Epithelial cell of prostate (primary cell): ENCODE measurements around the gene LGALS12.
"Not testable (repeated sequence)": the region's sequence is repeated elsewhere in the genome, so short reads cannot be mapped to it uniquely, and the experiment has no call there.

Source experiments
- DNase-seq: peaks from one replicate; pipeline ENCODE4 v3.0.0-alpha.2; 2011; ENCODE audit warnings: low read depth, low spot score
- H3K27ac ChIP-seq: fragments of 450-650 bp; 2 replicates; pipeline ENCODE4 v1.5.1; 2017; ENCODE audit warnings: mild to moderate bottlenecking

Gene LGALS12

GRCh38 chr11:63503492-63503891 is 2.4 kb upstream of the LGALS12 start:
- DNase-seq: no peak
- H3K27ac ChIP-seq: no peak overlapping the region

DNA sequence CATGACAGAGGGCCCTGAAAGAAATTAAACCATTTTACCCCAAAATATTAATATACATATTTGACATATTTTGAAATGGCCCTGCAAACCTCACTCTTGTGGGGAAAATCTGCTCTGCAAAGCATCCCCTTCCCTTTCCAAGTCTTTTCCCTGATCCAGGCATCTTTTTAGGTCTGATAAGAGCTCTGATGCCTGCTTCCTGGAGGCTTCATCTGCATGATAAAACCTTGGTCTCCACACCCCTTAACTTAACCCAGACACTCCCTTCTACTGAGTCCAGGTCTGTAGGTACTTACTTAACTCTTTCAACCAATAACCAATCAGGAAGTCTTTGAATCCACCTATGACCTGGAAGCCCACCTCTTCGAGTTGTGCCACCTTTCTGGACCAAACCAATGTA is 1.8 kb upstream of the LGALS12 start:
- no peak overlapping the region for H3K27ac ChIP-seq
- DNase-seq: no peak

DNA sequence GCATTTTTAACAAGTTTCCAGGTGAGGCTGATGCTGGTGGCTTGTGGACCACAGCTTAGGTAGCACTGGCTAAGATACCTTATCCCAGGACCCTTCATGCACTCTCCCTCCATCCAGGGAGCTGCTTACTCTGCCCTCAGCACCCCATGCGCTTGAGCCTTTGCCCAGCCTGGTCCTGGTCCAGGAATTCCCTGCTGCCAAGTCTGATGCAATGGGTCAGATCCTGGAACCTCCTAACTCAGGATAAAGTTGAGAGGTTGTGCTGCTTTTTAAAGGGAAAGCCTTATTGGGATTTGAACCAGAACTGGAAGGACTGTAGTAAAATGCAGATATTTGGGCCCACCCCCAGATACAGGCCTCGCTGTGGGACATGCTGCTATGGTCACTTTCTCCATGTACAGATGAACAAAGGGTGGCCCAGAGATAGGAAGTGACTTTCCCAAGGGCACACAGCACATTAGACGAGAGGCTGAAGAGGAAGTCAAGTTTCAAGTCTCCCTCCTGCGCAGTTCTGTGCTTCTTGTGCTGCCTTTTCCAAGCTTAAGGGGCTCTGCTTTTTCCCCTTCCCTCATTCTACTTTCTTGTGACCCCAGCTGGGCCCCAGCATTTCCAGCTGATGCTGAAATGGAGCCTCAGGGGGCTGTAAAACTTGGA is 824 bp upstream of the LGALS12 start:
- no peak for DNase-seq
- no peak overlapping the region for H3K27ac ChIP-seq

GRCh38 chr11:63506876-63507275 is 992 bp downstream of the LGALS12 start:
- DNase-seq: no peak
- no peak overlapping the region for H3K27ac ChIP-seq

DNA sequence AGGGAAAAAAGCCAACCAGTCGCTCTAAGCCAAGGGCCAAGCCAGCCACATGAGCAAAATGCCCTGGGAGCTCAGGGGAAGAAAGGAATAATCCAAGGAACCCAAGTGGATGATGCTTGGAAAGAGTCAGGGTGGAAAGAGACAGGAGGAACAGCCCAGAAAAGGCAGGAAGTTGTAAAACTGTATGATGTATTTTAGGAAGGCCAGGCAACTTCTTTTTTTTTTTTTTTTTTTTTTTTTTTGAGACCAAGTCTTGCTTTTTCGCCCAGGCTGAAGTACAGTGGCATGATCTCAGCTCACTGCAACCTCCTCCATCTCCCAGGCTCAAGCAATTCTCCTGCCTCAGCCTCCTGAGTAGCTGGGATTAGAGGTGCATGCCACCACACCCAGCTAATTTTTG is 1.6 kb downstream of the LGALS12 start:
- no peak overlapping the region for H3K27ac ChIP-seq
- no peak for DNase-seq

DNA sequence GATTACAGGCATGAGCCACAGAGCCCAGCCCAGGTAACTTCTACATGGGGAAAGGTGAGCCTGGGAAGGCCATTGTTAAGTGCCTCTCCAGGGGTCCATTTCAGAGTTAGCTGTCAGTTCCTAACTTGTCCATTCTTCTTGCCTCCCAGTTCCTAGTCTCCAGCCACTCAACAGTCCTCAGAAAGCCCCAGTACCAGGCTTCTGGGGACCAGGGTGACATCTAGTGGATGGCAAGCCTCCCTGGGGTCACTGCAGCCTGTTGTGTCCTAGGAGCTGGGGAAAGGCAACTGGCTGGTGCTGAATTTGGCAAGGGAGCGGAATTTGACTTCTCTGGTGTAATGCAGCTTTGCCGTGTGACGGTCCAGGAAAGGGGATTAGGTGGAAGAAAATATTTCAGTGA is 2.1 kb downstream of the LGALS12 start:
- DNase-seq: no peak

DNA sequence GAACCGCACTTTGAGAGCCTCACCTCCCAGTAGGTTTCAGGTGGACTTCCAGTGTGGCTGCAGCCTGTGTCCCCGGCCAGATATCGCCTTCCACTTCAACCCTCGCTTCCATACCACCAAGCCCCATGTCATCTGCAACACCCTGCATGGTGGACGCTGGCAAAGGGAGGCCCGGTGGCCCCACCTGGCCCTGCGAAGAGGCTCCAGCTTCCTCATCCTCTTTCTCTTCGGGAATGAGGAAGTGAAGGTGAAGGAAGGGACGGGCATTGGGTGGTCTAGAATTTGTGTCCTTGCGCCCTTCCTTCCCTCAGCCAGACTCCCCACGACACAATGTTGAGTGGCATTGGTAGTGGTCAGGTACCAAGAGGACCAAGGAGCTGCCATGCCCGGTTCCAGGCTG is 2.9 kb downstream of the LGALS12 start:
- no peak for DNase-seq
- H3K27ac ChIP-seq: no peak overlapping the region

More for the DNA sequence above, 2.1 kb downstream of the LGALS12 start:
- H3K27ac ChIP-seq: no peak overlapping the region

- DNase-seq: no peak
- H3K27ac ChIP-seq: no peak overlapping the region
Observed at GRCh38 chr11:63510360-63511047, 4.6 kb downstream of the LGALS12 start.

- no peak for DNase-seq
- no peak overlapping the region for H3K27ac ChIP-seq
Observed at GRCh38 chr11:63511048-63511748, 5.3 kb downstream of the LGALS12 start.

DNA sequence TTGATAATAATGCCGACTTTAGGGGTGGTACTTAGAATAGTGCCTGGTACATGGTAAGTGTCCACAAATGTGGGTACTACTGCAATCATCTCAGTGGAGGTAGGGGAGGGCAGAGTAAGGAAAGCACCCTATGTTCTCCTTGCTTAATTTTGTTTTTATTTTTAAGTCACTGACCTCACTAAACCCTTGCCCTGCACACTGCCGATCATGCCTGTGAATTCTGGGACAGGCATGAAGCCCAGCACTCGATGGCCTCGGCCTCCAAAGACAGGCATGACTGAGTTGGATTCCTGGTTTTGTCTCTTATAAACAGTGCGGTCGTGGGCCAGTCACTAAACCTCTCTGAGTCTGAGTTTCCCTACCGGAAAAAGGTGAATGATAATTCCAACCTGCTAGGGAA is 6.9 kb downstream of the LGALS12 start:
- no peak overlapping the region for H3K27ac ChIP-seq
- DNase-seq: no peak

- no peak overlapping the region for H3K27ac ChIP-seq
- no peak for DNase-seq
Observed at GRCh38 chr11:63516109-63516508, 10.2 kb downstream of the LGALS12 start.

- H3K27ac ChIP-seq: no peak overlapping the region
- no peak for DNase-seq
Observed at GRCh38 chr11:63517156-63517555, 11.3 kb downstream of the LGALS12 start.

DNA sequence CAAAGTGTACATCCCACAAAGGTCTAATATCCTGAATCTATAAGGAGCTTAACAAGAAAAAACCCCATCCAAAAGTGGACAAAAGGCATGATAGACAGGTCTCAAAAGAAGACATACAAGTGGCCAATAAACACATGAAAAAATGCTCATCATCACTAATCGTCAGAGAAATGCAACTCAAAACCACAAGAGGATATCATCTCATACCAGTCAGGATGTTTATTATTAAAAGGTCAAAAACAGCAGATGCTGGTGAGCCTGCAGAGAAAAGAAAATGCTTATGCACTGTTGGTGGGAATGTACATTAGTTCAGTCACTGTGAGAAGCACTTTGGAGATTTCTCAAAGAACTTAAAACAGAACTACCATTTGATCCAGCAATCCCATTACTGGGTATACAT is 12.7 kb downstream of the LGALS12 start:
- DNase-seq: no peak
- H3K27ac ChIP-seq: no peak overlapping the region

DNA sequence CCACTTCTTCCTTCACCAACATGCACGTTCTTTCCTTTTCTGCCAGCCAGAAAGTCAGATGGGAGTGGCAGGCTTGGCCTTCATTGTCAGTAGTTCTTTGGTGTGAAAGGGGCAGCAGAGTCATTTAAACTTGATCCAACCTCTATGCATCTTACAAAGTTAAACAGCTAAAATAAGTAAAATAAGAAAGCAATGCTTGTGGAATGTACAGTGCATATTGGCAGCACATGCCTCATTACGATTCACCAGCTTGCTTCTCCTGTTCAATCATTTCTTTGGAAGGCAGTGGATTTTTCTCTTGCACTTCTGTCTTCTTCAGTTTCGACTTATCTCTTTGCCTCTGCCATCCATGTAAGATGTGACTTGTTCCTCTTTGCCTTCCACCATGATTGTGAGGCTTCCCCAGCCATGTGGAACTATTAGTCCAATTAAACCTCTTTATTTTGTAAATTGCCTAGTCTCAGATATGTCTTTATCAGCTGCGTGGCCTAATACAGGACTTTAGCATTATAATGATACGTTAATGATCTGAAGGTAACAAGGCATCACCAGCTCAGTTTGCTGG is 14.8 kb downstream of the LGALS12 start:
- no peak for DNase-seq
- H3K27ac ChIP-seq: no peak overlapping the region

DNA sequence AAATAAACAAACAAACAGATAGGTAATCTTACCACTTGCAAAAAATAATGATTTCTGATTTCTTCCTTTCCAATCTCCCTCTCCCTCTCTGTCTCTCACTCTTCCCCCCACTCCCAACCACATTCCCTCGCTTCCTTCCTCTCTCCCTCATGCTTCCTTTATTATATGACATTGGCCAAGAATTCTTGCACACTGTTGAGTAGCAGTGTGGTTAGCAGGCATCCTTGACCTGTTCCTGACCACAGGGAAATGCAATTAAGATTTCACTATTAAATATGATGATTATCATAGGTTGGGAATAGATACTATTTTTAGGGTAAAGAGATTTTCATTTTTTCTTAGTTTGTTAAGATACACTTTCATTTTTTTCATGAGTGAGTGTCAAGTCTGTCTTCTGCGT is 16.0 kb downstream of the LGALS12 start:
- DNase-seq: no peak
- no peak overlapping the region for H3K27ac ChIP-seq

GRCh38 chr11:63523151-63523550 is 17.3 kb downstream of the LGALS12 start:
- DNase-seq: no peak
- no peak overlapping the region for H3K27ac ChIP-seq

DNA sequence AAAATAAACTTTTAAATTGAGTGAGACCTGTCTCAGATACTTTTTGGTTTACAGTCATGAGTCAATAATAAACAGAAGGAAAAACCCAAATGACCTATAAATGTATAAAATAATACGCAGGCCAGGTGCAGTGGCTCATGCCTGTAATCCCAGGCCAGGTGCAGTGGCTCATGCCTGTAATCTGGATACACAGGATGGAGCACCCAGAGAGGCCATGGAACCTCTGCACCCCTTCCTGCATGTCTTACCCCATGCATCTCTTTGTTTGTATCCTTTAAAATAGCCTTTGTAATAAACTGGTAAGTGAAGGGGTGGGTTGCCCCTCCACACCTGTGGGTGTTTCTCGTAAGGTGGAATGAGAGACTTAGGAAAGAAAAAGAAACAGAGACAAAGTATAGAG is 21.8 kb downstream of the LGALS12 start:
- H3K27ac ChIP-seq: peak overlapping the region; percentile 60
- no peak for DNase-seq

DNA sequence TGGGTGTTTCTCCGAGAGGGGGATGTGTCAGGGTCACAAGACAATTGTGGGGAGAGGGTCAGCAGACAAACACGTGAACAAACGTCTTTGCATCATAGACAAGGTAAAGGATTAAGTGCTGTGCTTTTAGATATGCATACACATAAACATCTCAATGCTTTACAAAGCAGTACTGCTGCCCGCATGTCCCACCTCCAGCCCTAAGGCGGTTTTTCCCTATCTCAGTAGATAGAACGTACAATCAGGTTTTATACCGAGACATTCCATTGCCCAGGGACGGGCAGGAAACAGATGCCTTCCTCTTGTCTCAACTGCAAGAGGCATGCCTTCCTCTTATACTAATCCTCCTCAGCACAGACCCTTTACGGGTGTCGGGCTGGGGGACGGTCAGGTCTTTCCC is 22.3 kb downstream of the LGALS12 start:
- H3K27ac ChIP-seq: peak overlapping the region; percentile 60
- not testable (repeated sequence) for DNase-seq

- DNase-seq: not testable (repeated sequence)
- peak overlapping the region; percentile 60 for H3K27ac ChIP-seq
Observed at GRCh38 chr11:63528729-63529278, 22.9 kb downstream of the LGALS12 start.

DNA sequence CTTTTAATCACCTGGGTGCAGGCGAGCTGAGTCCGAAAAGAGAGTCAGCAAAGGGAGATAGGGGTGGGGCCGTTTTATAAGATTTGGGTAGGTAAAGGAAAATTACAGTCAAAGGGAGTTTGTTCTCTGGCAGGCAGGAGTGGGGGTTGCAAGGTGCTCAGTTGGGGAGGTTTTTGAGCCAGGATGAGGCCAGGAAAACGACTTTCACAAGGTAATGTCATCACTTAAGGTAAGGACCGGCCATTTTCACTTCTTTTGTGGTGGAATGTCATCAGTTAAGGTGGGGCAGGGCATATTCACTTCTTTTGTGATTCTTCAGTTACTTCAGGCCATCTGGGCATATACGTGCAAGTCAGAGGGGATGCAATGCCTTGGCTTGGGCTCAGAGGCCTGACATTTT is 23.5 kb downstream of the LGALS12 start:
- not testable (repeated sequence) for DNase-seq
- peak overlapping the region; percentile 60 for H3K27ac ChIP-seq

GRCh38 chr11:63530021-63530420 is 24.1 kb downstream of the LGALS12 start:
- H3K27ac ChIP-seq: peak overlapping the region; percentile 60
- DNase-seq: no peak
